ENCODE data around the gene LAMA3.

- TF ChIP-seq CTCF (tag by site-specific recombination; IDR thresholded peaks at IDR 0.05): no peak
- no peak for TF ChIP-seq ZNF423 (tag by site-specific recombination; IDR thresholded peaks at IDR 0.05)
- TF ChIP-seq ZNF555 (tag by site-specific recombination; conservative IDR thresholded peaks at IDR 0.05): no peak
- TF ChIP-seq ZNF394 (tag by site-specific recombination; IDR thresholded peaks at IDR 0.05; ENCODE audit: borderline replicate concordance): no peak
- TF ChIP-seq ZNF707 (tag by site-specific recombination; IDR thresholded peaks at IDR 0.05): no peak
- no peak for TF ChIP-seq ZBTB8A (tag by site-specific recombination; IDR thresholded peaks at IDR 0.05)
- no peak for TF ChIP-seq ZNF792 (tag by site-specific recombination; IDR thresholded peaks at IDR 0.05)
- TF ChIP-seq ZNF324 (tag by site-specific recombination; IDR thresholded peaks at IDR 0.05): no peak
Measured at GRCh38 chr18:23889907-23890306, 200.7 kb downstream of the LAMA3 start.
